PC-9 (cell line): ENCODE results near the gene BAHD1.

Experiments used
- CTCF ChIP-seq: fragments of 200-600 bp; sonication (generic); conservative IDR thresholded peaks from 2 replicates; pipeline ENCODE4 v1.6.1; 2017; ENCODE audit warnings: mixed run types, antibody characterized with exemption, mild to moderate bottlenecking, moderate library complexity
- EZH2 ChIP-seq: fragments of 200-600 bp; sonication (generic); IDR thresholded peaks from 2 replicates; pipeline ENCODE4 v1.8.0; 2017; ENCODE audit warnings: antibody characterized with exemption, low read depth

- TF ChIP-seq CTCF, result no peak
- no peak for TF ChIP-seq EZH2
Measured at GRCh38 chr15:40486066-40486770, 45.5 kb downstream of the BAHD1 start.
